Natural killer cell (primary cell): ENCODE data around the gene FAF2. TPM values are rescaled to one million over a fixed set of nuclear protein-coding genes. Genes with fewer than 3 reads are reported as not detected.

Source experiments
- ATAC-seq, 3 donors: fragments of 150-1000 bp in 2 of 3; fragments of 200-7000 bp in 1 of 3; cut with Tn5 transposase; 1 replicate in 1 of 3; 2 replicates in 2 of 3; pipeline ENCODE4 v1.10.0; 2021; ENCODE audit warnings: mild to moderate bottlenecking in 2 of 3, moderate library complexity in 2 of 3
- DNase-seq, 2 donors: peaks; one replicate each; pipeline versions ENCODE4 v3.0.0 to v3.0.0-alpha.2; 2013 to 2021; ENCODE audit warnings: mixed read lengths in 1 of 2
- H3K27ac ChIP-seq: one replicate; pipeline ENCODE4 v1.5.1; 2013; ENCODE audit warnings: mild to moderate bottlenecking, low read length
- H3K27me3 ChIP-seq: one replicate; pipeline ENCODE4 v1.6.1; 2013; ENCODE audit warnings: low read length; ENCODE audit not compliant: control insufficient read depth, insufficient read depth
- H3K36me3 ChIP-seq: one replicate; pipeline ENCODE4 v1.6.1; 2013; ENCODE audit warnings: low read length; ENCODE audit not compliant: control insufficient read depth, insufficient read depth
- H3K4me1 ChIP-seq: one replicate; pipeline ENCODE4 v1.6.1; 2013; ENCODE audit warnings: low read length; ENCODE audit not compliant: control insufficient read depth, insufficient read depth
- H3K4me3 ChIP-seq: one replicate; pipeline ENCODE4 v1.5.1; 2013; ENCODE audit warnings: low read length
- H3K9me3 ChIP-seq: one replicate; pipeline ENCODE4 v1.6.1; 2013; ENCODE audit warnings: low read length; ENCODE audit not compliant: control insufficient read depth, insufficient read depth
- H3K27ac Mint-ChIP-seq, 2 donors: one replicate each; pipeline ENCODE4 v1.8.0; 2022; ENCODE audit warnings: mild to moderate bottlenecking in 2 of 2, mixed read lengths in 2 of 2, moderate library complexity in 1 of 2
- H3K27me3 Mint-ChIP-seq, 2 donors: one replicate each; pipeline ENCODE4 v1.8.0; 2022; ENCODE audit warnings: low read depth in 2 of 2, mixed read lengths in 2 of 2
- H3K36me3 Mint-ChIP-seq: one replicate; pipeline ENCODE4 v1.8.0; 2022; ENCODE audit warnings: mixed read lengths
- H3K4me1 Mint-ChIP-seq, 2 donors: one replicate each; pipeline ENCODE4 v1.8.0; 2022; ENCODE audit warnings: mixed read lengths in 2 of 2
- H3K4me3 Mint-ChIP-seq: one replicate; pipeline ENCODE4 v1.8.0; 2022; ENCODE audit warnings: mild to moderate bottlenecking, moderate library complexity, mixed read lengths
- H3K9me3 Mint-ChIP-seq, 2 donors: one replicate each; pipeline ENCODE4 v1.8.0; 2022; ENCODE audit warnings: mixed read lengths in 2 of 2
- CTCF ChIP-seq: fragments of 200-600 bp; IDR thresholded peaks from one replicate; pipeline ENCODE4 v1.8.0; 2022; ENCODE audit warnings: antibody characterized with exemption
- WGBS: methylation state at CpG from one replicate; pipeline ENCODE4 v1.1.7; 2013; ENCODE audit warnings: missing lambda C conversion rate; ENCODE audit not compliant: insufficient coverage; 5-methylcytosine and 5-hydroxymethylcytosine counted together
- intact Hi-C: fragments of 100-400 bp; cut with micrococcal nuclease; formaldehyde crosslinking; loops from one replicate; pipeline ENCODE4 v1.14.2; 2022
- total RNA-seq, 4 donors: library from RNA; stranded (reverse); fragments of 120-200 nt in 1 of 4; gene quantifications; one replicate each; pipeline versions ENCODE4 v1.2.3 to v1.2.4, GENCODE V29; 2013 to 2022

FAF2 gene
- total RNA-seq, 3 donors from 2014 or later (not counting 1 experiment from before 2014, with no cell fraction given), result 32.1 to 32.5 (median 32.1) TPM

DNA sequence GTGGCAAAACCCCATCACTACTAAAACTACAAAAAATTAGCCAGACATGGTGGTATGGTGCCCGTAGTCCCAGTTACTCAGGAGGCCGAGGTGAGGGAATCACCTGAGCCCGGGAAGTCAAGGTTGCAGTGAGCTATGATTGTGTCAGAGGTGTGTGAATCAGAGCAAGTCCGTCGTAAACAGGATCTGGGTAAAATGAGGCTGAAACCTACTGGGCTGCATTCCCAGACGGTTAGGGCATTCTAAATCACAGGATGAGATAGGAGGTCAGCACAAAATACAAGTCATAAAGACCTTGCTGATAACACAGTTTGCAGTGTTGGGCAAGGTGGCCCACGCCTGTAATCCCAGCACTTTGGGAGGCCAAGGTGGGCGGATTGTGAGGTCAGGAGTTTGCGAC is 29.9 kb upstream of the FAF2 start:
- no peaks in the 10 kb centered on the region for H3K36me3 Mint-ChIP-seq
- no peaks in the 10 kb centered on the region for H3K9me3 Mint-ChIP-seq
- Histone ChIP-seq H3K4me3 (no peak overlapping the region), H3K4me1 (peaks cover 19% of the 10 kb centered on the region), H3K27ac (no peak overlapping the region), H3K36me3 (no peaks in the 10 kb centered on the region), H3K9me3 (no peaks in the 10 kb centered on the region), H3K27me3 (no peaks in the 10 kb centered on the region)
- ATAC-seq, result no peak
- H3K4me1 Mint-ChIP-seq, result peaks cover 20 to 30% of the 10 kb centered on the region in 2 donors
- intact Hi-C loops, result loop anchor here (5.0 kb wide), 2 partner anchors 139 to 179 kb away; no protein-coding TSS in a partner anchor
- H3K27me3 Mint-ChIP-seq, result peaks cover 18 to 22% of the 10 kb centered on the region in 2 donors
- no peak overlapping the region for H3K4me3 Mint-ChIP-seq
- no peak for DNase-seq
- no peak for TF ChIP-seq CTCF
- peak overlapping the region in 1 of 2 donors; percentile 45 for H3K27ac Mint-ChIP-seq
- WGBS, result 94% methylated on average over 9 of the region's 9 CpGs

DNA sequence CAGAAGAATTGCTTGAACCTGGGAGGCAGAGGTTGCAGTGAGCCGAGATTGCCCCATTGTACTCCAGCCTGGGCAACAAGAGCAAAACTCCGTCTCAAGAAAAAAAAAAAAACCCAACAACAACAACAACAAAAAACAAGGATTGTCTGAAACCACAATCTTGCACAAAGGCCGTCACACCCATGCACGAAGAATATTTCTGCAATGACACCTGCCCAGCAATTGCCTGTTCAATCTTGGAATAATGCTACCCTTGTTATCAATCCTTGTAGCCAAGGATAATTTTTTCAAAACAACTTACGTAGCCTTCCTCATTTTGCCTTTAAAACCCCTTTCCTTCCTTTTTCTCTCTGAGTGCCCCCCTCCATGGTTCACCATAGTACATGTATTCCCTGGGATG is 28.1 kb upstream of the FAF2 start:
- no peak overlapping the region for H3K27ac ChIP-seq
- no peak for ATAC-seq
- Mint-ChIP-seq H3K4me3 (no peak overlapping the region), H3K4me1 (peaks cover 10 to 12% of the 10 kb centered on the region in 2 donors), H3K27ac (no peak overlapping the region), H3K9me3 (no peaks in the 10 kb centered on the region), H3K36me3 (no peaks in the 10 kb centered on the region), H3K27me3 (peaks cover 20 to 22% of the 10 kb centered on the region in 2 donors)
- H3K9me3 ChIP-seq, result no peaks in the 10 kb centered on the region
- WGBS, result 89% methylated on average over 5 of the region's 5 CpGs
- no peaks in the 10 kb centered on the region for H3K36me3 ChIP-seq
- TF ChIP-seq CTCF, result no peak
- H3K27me3 ChIP-seq, result no peaks in the 10 kb centered on the region
- DNase-seq, result no peak
- H3K4me1 ChIP-seq, result peaks cover 17% of the 10 kb centered on the region
- intact Hi-C loops, result no loop called here
- no peak overlapping the region for H3K4me3 ChIP-seq

- no peaks in the 10 kb centered on the region for H3K9me3 ChIP-seq
- no peaks in the 10 kb centered on the region for H3K27me3 ChIP-seq
- Mint-ChIP-seq H3K9me3 (no peaks in the 10 kb centered on the region), H3K36me3 (no peaks in the 10 kb centered on the region), H3K4me1 (peaks cover 5% of the 10 kb centered on the region in 2 donors), H3K4me3 (no peak overlapping the region), H3K27me3 (peaks cover 20 to 22% of the 10 kb centered on the region in 2 donors), H3K27ac (no peak overlapping the region)
- peaks cover 8% of the 10 kb centered on the region for H3K4me1 ChIP-seq
- intact Hi-C loops, result no loop called here
- H3K4me3 ChIP-seq, result no peak overlapping the region
- no peaks in the 10 kb centered on the region for H3K36me3 ChIP-seq
- ATAC-seq, result no peak
- 50% methylated on average over 2 of the region's 2 CpGs for WGBS
- no peak for DNase-seq
- TF ChIP-seq CTCF, result no peak
- no peak overlapping the region for H3K27ac ChIP-seq
Measured at GRCh38 chr5:176420972-176421544, 27.1 kb upstream of the FAF2 start.

- no peak overlapping the region for H3K4me3 Mint-ChIP-seq
- no peaks in the 10 kb centered on the region for H3K4me1 Mint-ChIP-seq
- no peak overlapping the region for H3K27ac Mint-ChIP-seq
Measured at GRCh38 chr5:176424181-176424580, 24.0 kb upstream of the FAF2 start.

More at GRCh38 chr5:176424181-176424580, 24.0 kb upstream of the FAF2 start:
- Histone ChIP-seq H3K27ac (no peak overlapping the region), H3K27me3 (no peaks in the 10 kb centered on the region), H3K4me1 (no peaks in the 10 kb centered on the region), H3K4me3 (no peak overlapping the region), H3K36me3 (no peaks in the 10 kb centered on the region), H3K9me3 (no peaks in the 10 kb centered on the region)
- Mint-ChIP-seq H3K9me3 (no peaks in the 10 kb centered on the region), H3K27me3 (peaks cover 20 to 22% of the 10 kb centered on the region in 2 donors), H3K36me3 (no peaks in the 10 kb centered on the region)
- intact Hi-C loops, result no loop called here
- ATAC-seq, result no peak
- DNase-seq, result no peak
- no peak for TF ChIP-seq CTCF
- 88% methylated on average over 3 of the region's 3 CpGs for WGBS
